Hepatocyte (in vitro differentiated cells): ENCODE measurements around the gene ENPP1. TPM values are rescaled to one million over a fixed set of nuclear protein-coding genes. Genes with fewer than 3 reads are reported as not detected.
A peak's percentile ranks its signal among the peaks of the same experiment; 100 is the strongest.
"Not testable (repeated sequence)": the region's sequence is repeated elsewhere in the genome, so short reads cannot be mapped to it uniquely, and the experiment has no call there.

Source experiments
- DNase-seq: peaks from one replicate; pipeline ENCODE4 v3.0.0-alpha.2; 2016; ENCODE audit warnings: low spot score
- H2AFZ ChIP-seq: fragments of 200-600 bp; sonication (generic); 2 replicates; pipeline ENCODE4 v1.6.0; 2016; ENCODE audit warnings: antibody characterized with exemption, mild to moderate bottlenecking
- H3K27ac ChIP-seq: fragments of 200-600 bp; sonication (generic); 2 replicates; pipeline ENCODE4 v1.5.1; 2016; ENCODE audit warnings: mild to moderate bottlenecking
- H3K27me3 ChIP-seq: fragments of 200-600 bp; sonication (generic); 2 replicates; pipeline ENCODE4 v1.6.1; 2016
- H3K36me3 ChIP-seq: fragments of 200-600 bp; sonication (generic); replicated peaks from 2 replicates; pipeline ENCODE4 v1.5.1; 2016; ENCODE audit warnings: low read depth; ENCODE audit not compliant: insufficient read depth
- H3K4me1 ChIP-seq: fragments of 200-600 bp; sonication (generic); 2 replicates; pipeline ENCODE4 v1.5.1; 2016; ENCODE audit warnings: mild to moderate bottlenecking, moderate library complexity; ENCODE audit not compliant: insufficient read depth
- H3K4me2 ChIP-seq: fragments of 200-600 bp; sonication (generic); 2 replicates; pipeline ENCODE4 v1.6.0; 2016
- H3K4me3 ChIP-seq: fragments of 200-600 bp; sonication (generic); 2 replicates; pipeline ENCODE4 v1.5.1; 2016; ENCODE audit warnings: mild to moderate bottlenecking
- H3K79me2 ChIP-seq: fragments of 200-600 bp; sonication (generic); 2 replicates; pipeline ENCODE4 v1.6.0; 2017; ENCODE audit warnings: mild to moderate bottlenecking
- H3K9me2 ChIP-seq: fragments of 200-600 bp; sonication (generic); replicated peaks from 2 replicates; pipeline ENCODE4 v1.6.0; 2017; ENCODE audit warnings: mild to moderate bottlenecking; ENCODE audit not compliant: insufficient read depth
- H3K9me3 ChIP-seq: fragments of 200-600 bp; sonication (generic); 2 replicates; pipeline ENCODE4 v1.5.1; 2016; ENCODE audit warnings: low read depth, mild to moderate bottlenecking
- H4K20me1 ChIP-seq: fragments of 200-600 bp; sonication (generic); 2 replicates; pipeline ENCODE4 v1.6.0; 2016; ENCODE audit warnings: mild to moderate bottlenecking; ENCODE audit not compliant: insufficient read depth, poor library complexity, severe bottlenecking
- CTCF ChIP-seq: fragments of 200-600 bp; sonication (generic); IDR thresholded peaks from 2 replicates; pipeline ENCODE4 v1.5.1; 2016; ENCODE audit warnings: antibody characterized with exemption, mild to moderate bottlenecking; ENCODE audit not compliant: poor library complexity
- EZH2 ChIP-seq: fragments of 200-600 bp; sonication (generic); IDR thresholded peaks from 2 replicates; pipeline ENCODE4 v1.6.1; 2016; ENCODE audit warnings: antibody characterized with exemption, mild to moderate bottlenecking, borderline replicate concordance
- EZH2phosphoT487 ChIP-seq: fragments of 200-600 bp; sonication (generic); IDR thresholded peaks from one replicate; pipeline ENCODE4 v1.6.1; 2018; ENCODE audit warnings: antibody characterized with exemption, mild to moderate bottlenecking, low read depth, moderate library complexity; ENCODE audit not compliant: unreplicated experiment, severe bottlenecking
- whole genome bisulfite sequencing: methylation state at CpG from one replicate; pipeline ENCODE4 v1.1.6; 2016; ENCODE audit warnings: low lambda C conversion rate; ENCODE audit errors: missing lambda C conversion rate; 5-methylcytosine and 5-hydroxymethylcytosine counted together
- polyA plus RNA-seq: library from polyadenylated mRNA; unstranded; fragments of >200 nt; fragmentation: Nextera tagmentation; extraction: Ambion mirVana; gene quantifications from 2 replicates; pipeline ENCODE4 v1.2.1, GENCODE V29; 2016
- total RNA-seq: library from RNA; depleted of rRNA; stranded (reverse); fragments of >200 nt; gene quantifications from 2 replicates; pipeline ENCODE4 v1.2.3, GENCODE V29; 2014

Gene ENPP1
- total and polyA plus RNA-seq, 2 experiments from 2014 or later: 74.7 to 86.9 TPM

GRCh38 chr6:131858765-131859415 lies 51.1 kb downstream of the ENPP1 start:
- no peaks in the 10 kb centered on the region for H3K36me3 ChIP-seq
- 68% methylated on average over 2 of the region's 2 CpGs for WGBS
- H3K27ac ChIP-seq: peak overlapping the region; percentile 14
- TF ChIP-seq CTCF (no peak), EZH2 (no peak), EZH2phosphoT487 (no peak)
- no peak overlapping the region for H3K4me2 ChIP-seq
- H3K27me3 ChIP-seq: no peaks in the 10 kb centered on the region
- no peak for DNase-seq
- H2AFZ ChIP-seq: no peak overlapping the region
- H3K9me3 ChIP-seq: no peaks in the 10 kb centered on the region
- H3K9me2 ChIP-seq: no peaks in the 10 kb centered on the region
- H4K20me1 ChIP-seq: no peaks in the 10 kb centered on the region
- no peak overlapping the region for H3K4me3 ChIP-seq
- H3K79me2 ChIP-seq: no peaks in the 10 kb centered on the region
- H3K4me1 ChIP-seq: peaks cover 8% of the 10 kb centered on the region

GRCh38 chr6:131859658-131860057 lies 51.8 kb downstream of the ENPP1 start:
- not testable (repeated sequence) for H3K79me2 ChIP-seq, H3K27me3 ChIP-seq, H3K27ac ChIP-seq, DNase-seq, H3K9me3 ChIP-seq, H4K20me1 ChIP-seq, H3K36me3 ChIP-seq, H2AFZ ChIP-seq, H3K4me3 ChIP-seq, H3K9me2 ChIP-seq, H3K4me2 ChIP-seq
- H3K4me1 ChIP-seq: peaks cover 13% of the 10 kb centered on the region
- whole genome bisulfite sequencing: 83% methylated on average over 5 of the region's 5 CpGs

GRCh38 chr6:131861381-131861780 lies 53.6 kb downstream of the ENPP1 start:
- Histone ChIP-seq H3K9me2 (no peaks in the 10 kb centered on the region), H3K27me3 (no peaks in the 10 kb centered on the region), H3K36me3 (no peaks in the 10 kb centered on the region), H3K4me2 (no peak overlapping the region), H3K27ac (peak overlapping the region; percentile 59), H4K20me1 (no peaks in the 10 kb centered on the region), H3K4me1 (peaks cover 16% of the 10 kb centered on the region), H3K79me2 (no peaks in the 10 kb centered on the region), H3K4me3 (no peak overlapping the region), H2AFZ (no peak overlapping the region), H3K9me3 (no peaks in the 10 kb centered on the region)
- DNase-seq: no peak
- TF ChIP-seq EZH2 (no peak), CTCF (no peak), EZH2phosphoT487 (no peak)
- WGBS: 69% methylated on average over 1 of the region's 1 CpG

GRCh38 chr6:131862476-131862875 lies 54.7 kb downstream of the ENPP1 start:
- WGBS: 60% methylated on average over 5 of the region's 5 CpGs
- H3K27me3 ChIP-seq: no peaks in the 10 kb centered on the region
- no peak overlapping the region for H3K4me3 ChIP-seq
- no peak overlapping the region for H2AFZ ChIP-seq
- no peak for TF ChIP-seq EZH2phosphoT487
- TF ChIP-seq EZH2: no peak
- TF ChIP-seq CTCF: no peak
- H3K27ac ChIP-seq: peak overlapping the region; percentile 82
- H3K79me2 ChIP-seq: no peaks in the 10 kb centered on the region
- H3K4me2 ChIP-seq: no peak overlapping the region
- H4K20me1 ChIP-seq: no peaks in the 10 kb centered on the region
- no peaks in the 10 kb centered on the region for H3K36me3 ChIP-seq
- DNase-seq: peak; percentile 48
- H3K4me1 ChIP-seq: peaks cover 16% of the 10 kb centered on the region
- no peaks in the 10 kb centered on the region for H3K9me2 ChIP-seq
- H3K9me3 ChIP-seq: no peaks in the 10 kb centered on the region
